ENCODE measurements around the gene RNASE7.
"Not testable (repeated sequence)": the region's sequence is repeated elsewhere in the genome, so short reads cannot be mapped to it uniquely, and the experiment has no call there.

DNA sequence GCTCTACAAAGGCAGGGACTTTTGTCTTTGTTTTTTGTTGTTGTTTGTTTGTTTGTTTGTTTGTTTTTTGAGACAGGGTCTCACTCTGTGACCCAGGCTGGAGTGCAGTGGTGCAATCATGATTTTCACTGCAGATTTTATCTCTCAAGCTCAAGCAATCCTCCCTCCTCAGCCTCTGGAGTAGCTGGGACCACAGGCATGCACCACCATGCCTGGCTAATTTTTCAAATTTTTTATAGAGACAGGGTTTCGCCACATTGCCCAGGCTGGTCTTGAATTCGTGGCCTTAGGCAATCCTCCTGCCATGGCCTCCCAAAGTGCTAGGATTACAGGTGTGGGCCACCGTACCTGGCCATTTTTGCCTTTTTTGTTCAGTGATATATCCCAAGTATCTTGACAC is 1.2 kb upstream of the RNASE7 start:
- not testable (repeated sequence) for TF ChIP-seq CTCF, POLR2A (IDR thresholded peaks at IDR 0.05)

Measured in uterus (tissue), 2 donors.